GM12878 (cell line): ENCODE data around the gene FADS3.

Experiments
- CHD1 ChIP-seq: IDR thresholded peaks from 2 replicates; pipeline ENCODE4 v1.6.1; 2012; ENCODE audit warnings: low read depth, low read length, improper control_type of control experiment
- CHD2 ChIP-seq: IDR thresholded peaks from 2 replicates; pipeline ENCODE4 v1.6.1; 2011; ENCODE audit warnings: low read depth, low read length, improper control_type of control experiment, borderline replicate concordance
- JUNB ChIP-seq: IDR thresholded peaks from 2 replicates; pipeline ENCODE4 v1.6.1; 2016; ENCODE audit warnings: antibody characterized with exemption, mild to moderate bottlenecking
- RAD51 ChIP-seq: fragments of 450-650 bp; IDR thresholded peaks from 2 replicates; pipeline ENCODE4 v1.6.1; 2016; ENCODE audit warnings: moderate library complexity, mild to moderate bottlenecking, inconsistent platforms
- SIN3A ChIP-seq: IDR thresholded peaks from 2 replicates; pipeline ENCODE4 v1.6.1; 2012; ENCODE audit warnings: low read depth, low read length, improper control_type of control experiment
- YY1 ChIP-seq: IDR thresholded peaks from 2 replicates; pipeline ENCODE4 v1.6.1; 2011; ENCODE audit warnings: low read depth, mild to moderate bottlenecking, low read length
- ZNF274 ChIP-seq: IDR thresholded peaks from one replicate; pipeline ENCODE4 v1.8.0; 2011; ENCODE audit not compliant: insufficient read length, insufficient read depth
- ZSCAN29 ChIP-seq: fragments of 450-650 bp; IDR thresholded peaks from 2 replicates; pipeline ENCODE4 v1.6.1; 2017; ENCODE audit warnings: mild to moderate bottlenecking, moderate library complexity

GRCh38 chr11:61838501-61838900 lies 52.8 kb downstream of the FADS3 start:
- TF ChIP-seq RAD51 (no peak), CHD2 (no peak), CHD1 (no peak), ZSCAN29 (no peak), YY1 (no peak), SIN3A (no peak), ZNF274 (no peak), JUNB (no peak)
